ENCODE results near the gene TAS1R1. TPM values are rescaled to one million over a fixed set of nuclear protein-coding genes. Genes with fewer than 3 reads are reported as not detected.

The TAS1R1 gene
- total and polyA plus RNA-seq, 2 experiments from 2014 or later, result 0.17 TPM; not detected in 1

DNA sequence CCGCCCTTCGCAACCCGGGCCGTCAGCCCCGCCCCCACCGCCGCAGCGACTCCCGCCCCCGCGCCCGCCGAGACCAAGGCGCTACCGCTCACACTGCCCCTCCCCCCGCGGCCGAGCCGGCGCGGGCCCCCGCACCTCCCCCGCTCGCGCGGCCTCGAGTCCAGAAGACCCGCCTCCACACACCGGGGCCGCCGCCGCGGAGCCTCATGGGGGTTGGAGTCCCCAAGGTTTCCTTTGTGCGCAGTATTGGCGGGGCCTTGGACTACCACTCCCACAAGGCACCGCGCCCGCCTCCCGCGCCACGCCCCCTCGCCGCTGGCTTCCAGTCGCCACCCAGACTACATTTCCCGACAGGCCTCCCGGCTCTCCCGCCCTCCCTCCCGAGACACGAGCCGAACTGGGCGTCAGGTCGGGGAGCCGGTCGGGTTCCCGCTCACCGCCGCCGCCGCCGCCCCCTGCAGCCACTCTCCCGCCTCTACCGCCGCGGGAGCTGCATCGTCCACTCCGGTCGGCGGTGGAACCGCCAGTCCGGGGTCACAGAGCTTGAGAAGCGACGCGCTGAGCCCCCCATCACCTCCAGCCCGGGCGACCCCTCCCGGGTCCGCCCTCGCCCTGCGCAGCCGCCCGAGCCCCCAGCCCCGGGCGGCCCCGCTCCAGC lies 58.4 kb downstream of the TAS1R1 start, which contains the start of gene PHF13:
PHF13 (plus strand) TSS at position 371 of the 658 bp plus-strand sequence. CDS start 336 bp downstream, outside the sequence.
- no peaks in the 10 kb centered on the region for H3K27me3 ChIP-seq
- peaks cover 19% of the 10 kb centered on the region for H3K4me1 ChIP-seq (ENCODE audit: low read depth)
- H3K4me3 ChIP-seq, result peak within 1 kb of the TSS; percentile 98
- peaks cover 9% of the 10 kb centered on the region for H3K36me3 ChIP-seq
- peak within 1 kb of the TSS; percentile 91 for H3K27ac ChIP-seq
- DNase-seq (ENCODE audit: low read depth in 1 of 2, low spot score in 1 of 2), result peak; percentile 100
- no peaks in the 10 kb centered on the region for H3K9me3 ChIP-seq (ENCODE audit: low read depth)
- TF ChIP-seq, protein P1, sequence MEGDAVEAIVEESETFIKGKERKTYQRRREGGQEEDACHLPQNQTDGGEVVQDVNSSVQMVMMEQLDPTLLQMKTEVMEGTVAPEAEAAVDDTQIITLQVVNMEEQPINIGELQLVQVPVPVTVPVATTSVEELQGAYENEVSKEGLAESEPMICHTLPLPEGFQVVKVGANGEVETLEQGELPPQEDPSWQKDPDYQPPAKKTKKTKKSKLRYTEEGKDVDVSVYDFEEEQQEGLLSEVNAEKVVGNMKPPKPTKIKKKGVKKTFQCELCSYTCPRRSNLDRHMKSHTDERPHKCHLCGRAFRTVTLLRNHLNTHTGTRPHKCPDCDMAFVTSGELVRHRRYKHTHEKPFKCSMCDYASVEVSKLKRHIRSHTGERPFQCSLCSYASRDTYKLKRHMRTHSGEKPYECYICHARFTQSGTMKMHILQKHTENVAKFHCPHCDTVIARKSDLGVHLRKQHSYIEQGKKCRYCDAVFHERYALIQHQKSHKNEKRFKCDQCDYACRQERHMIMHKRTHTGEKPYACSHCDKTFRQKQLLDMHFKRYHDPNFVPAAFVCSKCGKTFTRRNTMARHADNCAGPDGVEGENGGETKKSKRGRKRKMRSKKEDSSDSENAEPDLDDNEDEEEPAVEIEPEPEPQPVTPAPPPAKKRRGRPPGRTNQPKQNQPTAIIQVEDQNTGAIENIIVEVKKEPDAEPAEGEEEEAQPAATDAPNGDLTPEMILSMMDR (IDR thresholded peaks at IDR 0.05; ENCODE audit: low read depth, low read length), result no peak

DNA sequence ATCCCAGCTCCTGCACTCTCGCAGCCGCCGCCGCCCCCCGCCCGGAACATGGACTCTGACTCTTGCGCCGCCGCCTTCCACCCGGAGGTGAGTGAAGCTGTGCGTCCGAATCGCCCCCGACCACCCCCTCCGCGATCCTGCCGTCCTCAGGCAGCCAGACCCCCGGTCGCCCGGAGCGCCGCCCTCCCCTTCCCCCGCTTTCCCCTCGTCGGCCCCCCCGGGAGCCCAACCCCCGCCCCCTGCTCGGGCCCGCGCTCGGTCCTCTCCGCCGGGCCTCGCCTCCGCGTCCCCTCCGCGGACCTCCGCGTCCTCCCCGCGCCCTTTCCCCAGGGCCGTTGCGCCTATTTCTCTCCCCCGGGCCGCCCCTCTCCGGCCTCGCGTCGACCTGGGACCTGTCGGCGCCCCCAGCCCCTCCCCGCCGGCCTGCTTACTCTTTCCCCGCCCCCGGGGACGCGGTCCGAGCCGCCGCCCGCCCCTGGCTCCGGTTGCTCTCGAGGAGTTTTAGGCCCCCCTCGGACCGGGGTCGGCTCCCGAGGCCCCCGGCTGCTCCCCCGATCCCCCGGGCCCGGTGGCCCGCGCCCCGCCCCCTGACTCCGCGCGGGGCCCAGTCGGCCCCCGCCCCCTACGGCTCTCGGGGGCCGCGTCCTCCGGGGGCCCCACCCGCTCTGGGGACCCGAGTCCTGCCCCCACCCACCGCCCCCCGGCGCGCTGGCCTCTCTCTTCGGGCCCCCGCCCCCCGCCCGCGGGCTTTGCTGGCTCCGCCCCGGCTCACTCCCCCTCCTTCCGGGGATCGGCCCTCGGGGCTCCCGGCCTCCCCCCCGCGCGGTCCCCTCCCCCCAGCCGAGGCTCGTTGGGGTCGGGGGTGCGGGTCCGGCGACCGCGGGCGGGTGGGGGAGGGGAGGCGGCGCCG lies 59.2 kb downstream of the TAS1R1 start:
- TF ChIP-seq, protein P1 (IDR thresholded peaks at IDR 0.05; ENCODE audit: low read depth, low read length), result no peak
- peaks cover 12% of the 10 kb centered on the region for H3K4me1 ChIP-seq (ENCODE audit: low read depth)
- peak; percentile 43 to 81 for DNase-seq (ENCODE audit: low read depth in 1 of 2, low spot score in 1 of 2)
- no peaks in the 10 kb centered on the region for H3K27me3 ChIP-seq
- peak overlapping the region; percentile 98 for H3K4me3 ChIP-seq
- H3K9me3 ChIP-seq (ENCODE audit: low read depth), result no peaks in the 10 kb centered on the region
- peak overlapping the region; percentile 79 for H3K27ac ChIP-seq
- peaks cover 9% of the 10 kb centered on the region for H3K36me3 ChIP-seq

DNA sequence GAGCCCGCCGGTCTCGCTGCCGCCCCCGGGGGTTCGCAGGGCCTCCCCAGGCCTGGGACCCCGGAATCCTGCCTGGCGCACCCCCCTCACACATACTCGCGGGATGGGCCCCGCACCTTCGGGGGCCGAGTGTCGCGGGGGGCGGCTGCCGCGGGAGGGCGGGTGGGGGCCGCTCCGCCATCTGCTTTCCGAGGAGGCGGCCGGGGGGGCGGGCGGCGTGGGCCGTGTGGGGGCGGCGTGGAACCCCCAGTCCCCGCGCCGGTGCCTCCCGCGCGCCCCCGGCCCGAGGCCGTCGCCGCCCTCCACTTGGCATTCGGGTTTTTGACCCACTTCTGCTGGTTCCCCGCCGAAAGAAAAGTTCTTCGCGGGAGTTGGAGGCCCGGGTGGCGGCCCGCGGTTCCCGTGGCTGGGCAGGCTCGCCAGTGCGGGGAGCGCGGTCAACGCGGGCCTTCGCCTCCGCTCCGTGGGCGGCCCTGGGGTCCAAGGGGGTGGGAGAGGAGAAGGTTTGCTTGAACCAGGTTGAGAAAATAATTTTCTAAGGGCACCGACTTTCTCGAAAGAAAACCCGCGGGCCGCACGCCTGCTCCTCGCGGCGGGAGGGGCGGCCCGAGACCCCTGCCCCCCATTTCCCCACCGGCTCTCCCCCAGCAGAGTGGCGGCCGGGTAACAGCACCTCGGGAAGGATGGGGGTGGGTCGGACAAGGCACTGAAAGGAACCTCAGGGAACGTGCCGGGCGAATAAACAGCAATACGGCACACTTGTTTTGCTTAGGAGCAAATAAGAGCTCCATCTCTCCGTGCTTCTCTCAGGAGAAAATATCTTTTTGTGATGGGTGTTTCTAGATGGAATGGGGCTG lies 60.0 kb downstream of the TAS1R1 start:
- H3K27ac ChIP-seq, result peak overlapping the region; percentile 79

DNA sequence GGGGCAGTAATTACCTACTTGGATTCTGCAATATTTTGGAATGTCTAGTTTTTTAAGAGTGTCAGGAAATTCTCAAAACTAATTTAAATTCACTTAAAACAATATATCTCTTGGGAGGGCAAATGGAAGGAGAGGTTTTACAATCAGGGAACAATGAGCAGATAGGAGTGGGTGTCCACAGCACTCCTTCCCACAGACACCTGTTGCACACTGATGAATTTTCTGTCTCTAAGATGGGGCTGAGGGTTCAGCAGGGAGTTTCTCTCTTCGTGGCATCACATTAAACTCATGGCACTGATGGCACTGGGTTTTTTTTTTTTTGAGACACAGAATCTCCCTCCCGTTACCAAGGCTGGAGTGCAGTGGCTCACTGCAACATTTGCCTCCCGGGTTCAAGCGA lies 63.9 kb downstream of the TAS1R1 start:
- no peaks in the 10 kb centered on the region for H3K4me1 ChIP-seq (ENCODE audit: low read depth)
- TF ChIP-seq, protein P1 (IDR thresholded peaks at IDR 0.05; ENCODE audit: low read depth, low read length), result no peak
- no peaks in the 10 kb centered on the region for H3K27me3 ChIP-seq
- no peaks in the 10 kb centered on the region for H3K9me3 ChIP-seq (ENCODE audit: low read depth)
- no peak overlapping the region for H3K4me3 ChIP-seq
- H3K27ac ChIP-seq, result no peak overlapping the region
- peaks cover 30% of the 10 kb centered on the region for H3K36me3 ChIP-seq
- no peak for DNase-seq (ENCODE audit: low read depth in 1 of 2, low spot score in 1 of 2)

More for the DNA sequence above, 60.0 kb downstream of the TAS1R1 start:
- TF ChIP-seq, protein P1 (IDR thresholded peaks at IDR 0.05; ENCODE audit: low read depth, low read length), result no peak
- Histone ChIP-seq H3K4me1 (ENCODE audit: low read depth) (peaks cover 7% of the 10 kb centered on the region), H3K9me3 (ENCODE audit: low read depth) (no peaks in the 10 kb centered on the region), H3K27me3 (no peaks in the 10 kb centered on the region), H3K36me3 (peaks cover 17% of the 10 kb centered on the region), H3K4me3 (peak overlapping the region; percentile 98)
- DNase-seq (ENCODE audit: low read depth in 1 of 2, low spot score in 1 of 2), result no peak

All from cardiac muscle cell (in vitro differentiated cells and primary cell).